ENCODE data around the gene SNAPC4. TPM values are rescaled to one million over a fixed set of nuclear protein-coding genes. Genes with fewer than 3 reads are reported as not detected.
A peak's percentile ranks its signal among the peaks of the same experiment; 100 is the strongest.

Gene SNAPC4
- total and polyA plus RNA-seq, 9 of the 15 experiments (the other 6 are each of a cell fraction or from before 2014, with no cell fraction given) = 0.21 to 21.8 (median 8.8) TPM

DNA sequence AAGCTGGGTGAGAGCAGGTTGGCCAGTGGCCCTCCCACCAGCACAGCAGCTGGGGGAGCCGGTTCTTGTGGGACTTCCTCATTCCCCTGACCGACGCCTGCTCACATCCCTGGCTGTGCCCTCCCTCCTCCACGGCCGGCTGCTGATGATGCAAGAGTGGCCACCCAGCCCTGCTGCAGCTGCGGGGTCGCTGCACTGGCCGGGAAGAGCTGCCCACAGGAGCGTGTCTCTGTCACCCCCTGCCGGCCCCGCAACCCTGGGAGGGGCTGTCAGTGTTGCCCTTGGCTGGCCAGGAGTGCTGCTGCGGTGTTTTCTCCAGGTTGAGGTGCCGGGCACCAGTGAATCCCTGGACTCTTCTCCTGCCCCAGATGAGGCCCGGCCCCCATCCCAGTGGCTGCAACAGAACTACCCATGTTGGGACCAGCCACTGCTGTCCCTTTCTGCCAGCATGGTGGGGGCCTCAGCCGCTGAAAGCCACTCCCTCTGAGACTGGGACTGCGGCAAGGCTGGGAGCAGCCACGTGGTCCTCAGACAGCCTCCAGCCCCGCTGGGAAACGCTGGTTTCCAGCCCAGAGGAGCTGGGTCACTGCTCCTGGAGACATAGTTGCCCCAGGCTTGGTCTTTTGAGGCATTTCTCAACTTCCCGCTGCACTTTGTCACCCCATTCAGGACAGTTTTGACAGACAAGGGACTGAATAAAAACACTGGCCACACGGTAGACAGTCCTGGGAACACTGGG, 27.2 kb downstream of the SNAPC4 start (continued):
- TF ChIP-seq ELF1 (tag; IDR thresholded peaks at IDR 0.05) = peak; percentile 64
- TF ChIP-seq ZNF143 (CRISPR knock-in tag; IDR thresholded peaks at IDR 0.05) = no peak
- TF ChIP-seq ZNF830 (CRISPR knock-in tag; IDR thresholded peaks at IDR 0.05) = no peak
- no peak for TF ChIP-seq CHD2 (IDR thresholded peaks at IDR 0.05; ENCODE audit: low read depth, low read length)
- no peak for TF ChIP-seq POLR2AphosphoS5 (IDR thresholded peaks at IDR 0.05; ENCODE audit: control insufficient read depth, insufficient read depth, low read depth, low read length)
- no peak for TF ChIP-seq FOSL1 (tag; conservative IDR thresholded peaks at IDR 0.05)
- TF ChIP-seq TRIM28 (IDR thresholded peaks at IDR 0.05) = no peak
- no peak for TF ChIP-seq KHSRP (IDR thresholded peaks at IDR 0.05)
- no peak for TF ChIP-seq NELFE (IDR thresholded peaks at IDR 0.05; ENCODE audit: insufficient read depth, insufficient read length)
- peak; percentile 99 for TF ChIP-seq CEBPG (CRISPR knock-in tag; IDR thresholded peaks at IDR 0.05)
- TF ChIP-seq CEBPG (tag; conservative IDR thresholded peaks at IDR 0.05 in 1 of 2, IDR thresholded peaks at IDR 0.05 in 1 of 2) = peak; percentile 94 to 97
- TF ChIP-seq, protein P1, sequence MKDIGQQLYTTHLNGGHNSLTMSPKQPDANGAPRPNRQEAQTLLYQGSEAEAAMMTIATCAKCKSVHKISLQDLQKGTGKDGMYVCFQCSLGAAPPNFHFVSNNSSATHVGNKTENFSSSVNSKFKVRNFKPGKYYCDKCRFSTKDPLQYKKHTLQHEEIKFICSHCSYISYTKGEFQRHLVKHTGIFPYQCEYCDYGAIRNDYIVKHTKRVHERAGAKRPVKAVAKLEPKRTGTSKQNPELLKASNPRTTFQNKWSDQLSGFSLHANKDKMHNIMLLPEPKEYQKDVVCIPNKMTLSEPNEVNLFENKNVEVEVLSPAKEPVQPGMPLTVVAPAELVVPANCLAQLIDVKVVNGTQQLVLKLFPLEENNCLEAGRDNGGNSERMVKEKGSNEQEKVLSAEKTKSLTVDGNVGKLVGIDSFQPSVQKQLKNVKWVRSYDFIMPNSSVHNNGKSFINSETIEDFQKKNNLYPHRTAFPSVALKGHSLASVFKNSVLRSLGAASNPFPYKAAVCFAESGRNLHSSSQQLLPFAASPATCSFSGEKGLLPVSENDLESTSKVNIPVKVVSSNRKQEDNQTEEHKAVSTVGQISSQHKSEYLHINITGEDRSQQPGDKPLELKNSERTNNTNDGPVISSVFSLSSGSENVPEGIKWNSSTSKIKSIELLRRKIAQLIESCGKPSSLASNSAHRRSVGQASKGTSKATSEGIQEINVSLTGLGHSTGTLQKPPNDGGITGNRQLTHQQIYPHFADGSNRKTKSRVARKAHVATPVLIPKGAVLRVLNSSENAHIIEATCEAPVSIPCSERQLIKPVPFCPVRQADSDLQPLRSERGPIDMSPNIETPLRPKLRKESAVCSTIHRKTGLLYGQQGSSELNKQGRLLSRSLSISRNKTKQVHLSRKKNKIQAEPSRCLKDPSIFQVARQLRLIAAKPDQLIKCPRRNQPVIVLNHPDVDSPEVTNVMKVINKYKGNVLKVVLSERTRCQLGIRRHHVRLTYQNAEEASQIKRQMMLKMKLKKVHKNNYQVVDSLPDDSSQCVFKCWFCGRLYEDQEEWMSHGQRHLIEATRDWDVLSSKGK (CRISPR knock-in tag; IDR thresholded peaks at IDR 0.05) = no peak
- TF ChIP-seq, protein P2, sequence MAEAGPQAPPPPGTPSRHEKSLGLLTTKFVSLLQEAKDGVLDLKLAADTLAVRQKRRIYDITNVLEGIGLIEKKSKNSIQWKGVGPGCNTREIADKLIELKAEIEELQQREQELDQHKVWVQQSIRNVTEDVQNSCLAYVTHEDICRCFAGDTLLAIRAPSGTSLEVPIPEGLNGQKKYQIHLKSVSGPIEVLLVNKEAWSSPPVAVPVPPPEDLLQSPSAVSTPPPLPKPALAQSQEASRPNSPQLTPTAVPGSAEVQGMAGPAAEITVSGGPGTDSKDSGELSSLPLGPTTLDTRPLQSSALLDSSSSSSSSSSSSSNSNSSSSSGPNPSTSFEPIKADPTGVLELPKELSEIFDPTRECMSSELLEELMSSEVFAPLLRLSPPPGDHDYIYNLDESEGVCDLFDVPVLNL (CRISPR knock-in tag; IDR thresholded peaks at IDR 0.05; ENCODE audit: low read depth) = no peak
- TF ChIP-seq LEF1 (IDR thresholded peaks at IDR 0.05) = no peak; the same call in 1 of the 2 replicates
- peak; percentile 86 for TF ChIP-seq JUND (IDR thresholded peaks at IDR 0.05; ENCODE audit: borderline replicate concordance, low read depth, low read length)
- peak; percentile 40; the same call in 1 of the 3 replicates for TF ChIP-seq JUND (tag; IDR thresholded peaks at IDR 0.05; ENCODE audit: borderline replicate concordance, low read depth, low read length)
- TF ChIP-seq, protein P3, sequence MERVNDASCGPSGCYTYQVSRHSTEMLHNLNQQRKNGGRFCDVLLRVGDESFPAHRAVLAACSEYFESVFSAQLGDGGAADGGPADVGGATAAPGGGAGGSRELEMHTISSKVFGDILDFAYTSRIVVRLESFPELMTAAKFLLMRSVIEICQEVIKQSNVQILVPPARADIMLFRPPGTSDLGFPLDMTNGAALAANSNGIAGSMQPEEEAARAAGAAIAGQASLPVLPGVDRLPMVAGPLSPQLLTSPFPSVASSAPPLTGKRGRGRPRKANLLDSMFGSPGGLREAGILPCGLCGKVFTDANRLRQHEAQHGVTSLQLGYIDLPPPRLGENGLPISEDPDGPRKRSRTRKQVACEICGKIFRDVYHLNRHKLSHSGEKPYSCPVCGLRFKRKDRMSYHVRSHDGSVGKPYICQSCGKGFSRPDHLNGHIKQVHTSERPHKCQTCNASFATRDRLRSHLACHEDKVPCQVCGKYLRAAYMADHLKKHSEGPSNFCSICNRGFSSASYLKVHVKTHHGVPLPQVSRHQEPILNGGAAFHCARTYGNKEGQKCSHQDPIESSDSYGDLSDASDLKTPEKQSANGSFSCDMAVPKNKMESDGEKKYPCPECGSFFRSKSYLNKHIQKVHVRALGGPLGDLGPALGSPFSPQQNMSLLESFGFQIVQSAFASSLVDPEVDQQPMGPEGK (CRISPR knock-in tag; IDR thresholded peaks at IDR 0.05; ENCODE audit: borderline replicate concordance) = no peak
- TF ChIP-seq ZC3H8 (IDR thresholded peaks at IDR 0.05) = no peak
- peak; percentile 53; the same call in 1 of the 2 replicates for TF ChIP-seq ARID1B (IDR thresholded peaks at IDR 0.05)
- no peak for TF ChIP-seq BACH1 (tag; IDR thresholded peaks at IDR 0.05)
- TF ChIP-seq ZNF146 (CRISPR knock-in tag; IDR thresholded peaks at IDR 0.05; ENCODE audit: unreplicated experiment) = no peak
- TF ChIP-seq ZNF696 (CRISPR knock-in tag; conservative IDR thresholded peaks at IDR 0.05) = no peak
- no peak for TF ChIP-seq NR2F6 (CRISPR knock-in tag; IDR thresholded peaks at IDR 0.05)
- peak; percentile 31 for TF ChIP-seq PCBP1 (IDR thresholded peaks at IDR 0.05; ENCODE audit: low read depth, low read length, poor library complexity, severe bottlenecking)
- TF ChIP-seq TARDBP (IDR thresholded peaks at IDR 0.05) = no peak
